ENCODE data around the gene NPC1.

GRCh38 chr18:23608211-23608610 is 21.9 kb upstream of the NPC1 start:
- TF ChIP-seq, protein P1, sequence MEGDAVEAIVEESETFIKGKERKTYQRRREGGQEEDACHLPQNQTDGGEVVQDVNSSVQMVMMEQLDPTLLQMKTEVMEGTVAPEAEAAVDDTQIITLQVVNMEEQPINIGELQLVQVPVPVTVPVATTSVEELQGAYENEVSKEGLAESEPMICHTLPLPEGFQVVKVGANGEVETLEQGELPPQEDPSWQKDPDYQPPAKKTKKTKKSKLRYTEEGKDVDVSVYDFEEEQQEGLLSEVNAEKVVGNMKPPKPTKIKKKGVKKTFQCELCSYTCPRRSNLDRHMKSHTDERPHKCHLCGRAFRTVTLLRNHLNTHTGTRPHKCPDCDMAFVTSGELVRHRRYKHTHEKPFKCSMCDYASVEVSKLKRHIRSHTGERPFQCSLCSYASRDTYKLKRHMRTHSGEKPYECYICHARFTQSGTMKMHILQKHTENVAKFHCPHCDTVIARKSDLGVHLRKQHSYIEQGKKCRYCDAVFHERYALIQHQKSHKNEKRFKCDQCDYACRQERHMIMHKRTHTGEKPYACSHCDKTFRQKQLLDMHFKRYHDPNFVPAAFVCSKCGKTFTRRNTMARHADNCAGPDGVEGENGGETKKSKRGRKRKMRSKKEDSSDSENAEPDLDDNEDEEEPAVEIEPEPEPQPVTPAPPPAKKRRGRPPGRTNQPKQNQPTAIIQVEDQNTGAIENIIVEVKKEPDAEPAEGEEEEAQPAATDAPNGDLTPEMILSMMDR (IDR thresholded peaks at IDR 0.05): no peak
- no peak for TF ChIP-seq POLR2A (IDR thresholded peaks at IDR 0.05)
